ENCODE results near the gene DAGLB.

GRCh38 chr7:6422095-6422494 lies 25.7 kb downstream of the DAGLB start:
- TF ChIP-seq, protein P1, sequence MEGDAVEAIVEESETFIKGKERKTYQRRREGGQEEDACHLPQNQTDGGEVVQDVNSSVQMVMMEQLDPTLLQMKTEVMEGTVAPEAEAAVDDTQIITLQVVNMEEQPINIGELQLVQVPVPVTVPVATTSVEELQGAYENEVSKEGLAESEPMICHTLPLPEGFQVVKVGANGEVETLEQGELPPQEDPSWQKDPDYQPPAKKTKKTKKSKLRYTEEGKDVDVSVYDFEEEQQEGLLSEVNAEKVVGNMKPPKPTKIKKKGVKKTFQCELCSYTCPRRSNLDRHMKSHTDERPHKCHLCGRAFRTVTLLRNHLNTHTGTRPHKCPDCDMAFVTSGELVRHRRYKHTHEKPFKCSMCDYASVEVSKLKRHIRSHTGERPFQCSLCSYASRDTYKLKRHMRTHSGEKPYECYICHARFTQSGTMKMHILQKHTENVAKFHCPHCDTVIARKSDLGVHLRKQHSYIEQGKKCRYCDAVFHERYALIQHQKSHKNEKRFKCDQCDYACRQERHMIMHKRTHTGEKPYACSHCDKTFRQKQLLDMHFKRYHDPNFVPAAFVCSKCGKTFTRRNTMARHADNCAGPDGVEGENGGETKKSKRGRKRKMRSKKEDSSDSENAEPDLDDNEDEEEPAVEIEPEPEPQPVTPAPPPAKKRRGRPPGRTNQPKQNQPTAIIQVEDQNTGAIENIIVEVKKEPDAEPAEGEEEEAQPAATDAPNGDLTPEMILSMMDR (IDR thresholded peaks at IDR 0.05): no peak
- no peak for TF ChIP-seq POLR2A (IDR thresholded peaks at IDR 0.05)
